Measurements from ENCODE around the gene TSPOAP1.

TSPOAP1 gene, protein sequence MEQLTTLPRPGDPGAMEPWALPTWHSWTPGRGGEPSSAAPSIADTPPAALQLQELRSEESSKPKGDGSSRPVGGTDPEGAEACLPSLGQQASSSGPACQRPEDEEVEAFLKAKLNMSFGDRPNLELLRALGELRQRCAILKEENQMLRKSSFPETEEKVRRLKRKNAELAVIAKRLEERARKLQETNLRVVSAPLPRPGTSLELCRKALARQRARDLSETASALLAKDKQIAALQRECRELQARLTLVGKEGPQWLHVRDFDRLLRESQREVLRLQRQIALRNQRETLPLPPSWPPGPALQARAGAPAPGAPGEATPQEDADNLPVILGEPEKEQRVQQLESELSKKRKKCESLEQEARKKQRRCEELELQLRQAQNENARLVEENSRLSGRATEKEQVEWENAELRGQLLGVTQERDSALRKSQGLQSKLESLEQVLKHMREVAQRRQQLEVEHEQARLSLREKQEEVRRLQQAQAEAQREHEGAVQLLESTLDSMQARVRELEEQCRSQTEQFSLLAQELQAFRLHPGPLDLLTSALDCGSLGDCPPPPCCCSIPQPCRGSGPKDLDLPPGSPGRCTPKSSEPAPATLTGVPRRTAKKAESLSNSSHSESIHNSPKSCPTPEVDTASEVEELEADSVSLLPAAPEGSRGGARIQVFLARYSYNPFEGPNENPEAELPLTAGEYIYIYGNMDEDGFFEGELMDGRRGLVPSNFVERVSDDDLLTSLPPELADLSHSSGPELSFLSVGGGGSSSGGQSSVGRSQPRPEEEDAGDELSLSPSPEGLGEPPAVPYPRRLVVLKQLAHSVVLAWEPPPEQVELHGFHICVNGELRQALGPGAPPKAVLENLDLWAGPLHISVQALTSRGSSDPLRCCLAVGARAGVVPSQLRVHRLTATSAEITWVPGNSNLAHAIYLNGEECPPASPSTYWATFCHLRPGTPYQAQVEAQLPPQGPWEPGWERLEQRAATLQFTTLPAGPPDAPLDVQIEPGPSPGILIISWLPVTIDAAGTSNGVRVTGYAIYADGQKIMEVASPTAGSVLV (N-terminal part only)

DNA sequence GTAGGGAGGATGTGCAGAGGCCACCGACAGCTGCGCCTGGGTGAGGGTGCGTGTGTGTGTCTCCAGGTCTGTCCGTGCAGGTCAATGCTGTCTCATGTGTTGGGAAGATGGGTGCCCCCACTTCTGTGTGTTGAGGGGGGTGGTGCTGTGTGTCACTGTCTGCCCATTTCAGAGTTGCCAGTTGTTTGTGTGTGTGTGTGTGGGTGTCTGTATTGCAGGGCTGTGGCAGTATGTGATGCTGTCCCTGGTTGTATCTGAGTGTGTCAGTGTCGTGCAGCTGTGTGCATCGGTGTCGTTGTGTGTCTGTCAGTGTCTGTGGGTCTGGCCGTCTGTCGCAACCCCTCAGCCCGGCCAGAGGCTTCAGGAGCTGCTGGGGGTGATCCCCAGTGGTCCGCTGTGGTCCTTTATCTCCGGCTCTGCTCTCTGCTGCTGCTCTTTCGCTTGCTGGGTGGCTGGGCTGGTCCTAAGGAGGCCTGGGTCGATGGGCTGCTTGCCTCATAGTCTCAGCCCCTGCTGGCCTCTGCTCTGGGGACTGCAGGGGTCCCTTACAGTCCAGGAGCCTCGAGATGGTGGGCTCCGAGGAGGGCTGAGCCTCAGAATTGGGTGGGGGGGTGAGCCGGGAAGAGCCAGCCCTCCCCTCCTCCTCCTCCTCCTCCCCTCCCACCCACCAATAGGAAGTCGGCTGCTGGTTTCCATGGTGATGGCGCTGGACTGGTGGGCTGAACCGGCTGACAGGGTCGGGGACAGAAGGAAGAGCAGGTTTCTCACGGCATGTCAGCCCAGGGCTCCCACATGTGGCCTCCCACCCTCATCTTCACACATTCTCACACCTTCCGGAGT, at the start of gene TSPOAP1:
Gene TSPOAP1 (minus strand): TSS at position 601 of the 840 bp plus-strand sequence. CDS start 875 bp downstream, outside the sequence.
- DNase-seq (ENCODE audit: low read depth) = no peak

DNA sequence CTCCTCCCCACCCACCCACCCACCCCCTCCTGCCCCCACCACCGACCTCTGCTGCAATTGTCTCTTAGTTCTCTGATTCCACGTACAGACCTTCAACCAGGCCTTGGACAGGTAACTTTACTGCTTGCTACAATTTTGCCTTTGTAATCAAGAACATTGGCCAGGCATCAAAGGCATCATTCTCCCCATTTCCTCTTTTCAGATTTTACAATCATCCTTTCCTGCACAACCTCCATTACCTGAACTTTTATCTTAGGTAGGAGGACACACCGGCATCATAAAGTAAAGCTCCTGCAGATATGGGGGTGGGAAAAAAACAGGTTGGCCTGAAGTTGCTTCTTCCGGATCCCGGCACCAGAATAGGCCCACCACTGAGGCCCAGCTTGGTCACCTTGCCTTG, 49.1 kb upstream of the TSPOAP1 start:
- no peak for DNase-seq (ENCODE audit: low read depth)

DNA sequence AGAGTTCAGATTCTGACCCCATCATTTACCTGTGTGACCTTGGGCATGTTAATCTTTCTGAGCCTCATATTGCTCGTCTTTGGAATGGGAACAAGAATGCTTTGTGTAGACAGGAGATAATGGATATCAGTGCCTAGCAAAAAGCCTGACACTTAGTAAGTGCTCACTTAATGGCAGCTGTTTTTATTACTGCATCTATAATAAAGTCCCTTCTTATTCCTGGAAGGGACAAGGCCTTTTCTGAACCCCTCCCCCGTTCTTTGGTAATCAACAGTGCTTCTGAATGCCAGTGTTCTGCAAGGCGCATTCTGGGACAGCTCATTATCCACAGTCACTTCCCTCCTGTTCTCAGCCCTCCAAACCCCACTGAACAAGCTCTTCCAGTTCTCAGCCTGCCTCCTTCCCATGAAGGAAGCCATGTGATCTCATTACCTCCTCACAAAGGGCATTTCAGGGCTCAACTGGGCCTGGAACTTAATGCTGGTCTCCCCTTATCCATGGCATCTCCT, 48.6 kb upstream of the TSPOAP1 start:
- no peak for DNase-seq (ENCODE audit: low read depth)

DNA sequence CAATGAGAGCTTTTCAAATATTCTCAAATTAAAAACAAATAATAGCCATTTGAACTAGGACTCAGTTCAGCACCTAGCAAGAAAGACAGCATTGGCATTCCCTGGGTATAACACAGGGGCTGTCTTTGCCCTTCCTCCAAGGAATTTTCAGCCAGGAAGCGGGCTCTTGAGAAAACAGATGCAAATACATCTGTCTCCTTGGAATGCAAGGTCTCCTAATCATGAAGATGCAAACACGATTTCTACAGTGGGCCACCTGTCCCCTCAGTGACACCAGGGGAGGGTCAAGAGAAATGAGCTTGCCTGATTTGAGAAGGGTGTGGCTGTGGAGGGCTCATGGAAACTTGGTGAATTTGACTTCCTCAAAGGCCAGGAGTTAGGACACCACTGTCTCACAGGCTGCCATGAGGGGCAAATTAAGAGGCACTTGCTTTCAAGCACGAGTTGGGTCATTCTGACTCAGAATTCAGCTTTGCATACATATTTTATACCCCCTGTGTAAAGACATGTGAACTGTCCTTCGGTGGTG, 47.9 kb upstream of the TSPOAP1 start:
- no peak for DNase-seq (ENCODE audit: low read depth)

- no peak for DNase-seq (ENCODE audit: low read depth)
These were observed 47.2 kb upstream of the TSPOAP1 start for GRCh38 chr17:58375811-58376210.

- DNase-seq (ENCODE audit: low read depth) = no peak
These were observed 46.7 kb upstream of the TSPOAP1 start for GRCh38 chr17:58375256-58375655.

- DNase-seq (ENCODE audit: low read depth) = no peak
These were observed 45.3 kb upstream of the TSPOAP1 start for GRCh38 chr17:58373923-58374322.

DNA sequence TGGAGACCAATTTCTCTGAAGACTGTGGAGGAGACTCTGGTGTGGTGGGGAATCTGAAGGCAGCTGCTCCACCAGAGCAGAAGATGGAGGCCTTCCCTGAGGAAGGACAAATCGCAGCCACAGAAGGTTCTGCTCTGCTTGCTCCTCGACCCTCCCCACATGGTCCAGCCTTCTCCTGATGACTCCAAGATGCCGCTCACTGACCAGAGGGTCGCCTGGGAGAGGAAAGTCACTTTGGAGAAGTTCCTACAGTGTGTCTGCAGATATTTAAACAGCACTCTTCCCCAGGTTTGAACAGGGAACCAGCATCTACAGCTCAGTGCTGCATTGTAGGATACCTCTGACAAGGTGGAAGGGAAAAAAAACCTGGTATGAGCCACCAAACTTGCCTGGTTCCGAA, 44.4 kb upstream of the TSPOAP1 start:
- DNase-seq (ENCODE audit: low read depth) = no peak

GRCh38 chr17:58371300-58371950, 42.8 kb upstream of the TSPOAP1 start:
- no peak for DNase-seq (ENCODE audit: low read depth)

GRCh38 chr17:58370716-58371115, 42.1 kb upstream of the TSPOAP1 start:
- DNase-seq (ENCODE audit: low read depth) = no peak

DNA sequence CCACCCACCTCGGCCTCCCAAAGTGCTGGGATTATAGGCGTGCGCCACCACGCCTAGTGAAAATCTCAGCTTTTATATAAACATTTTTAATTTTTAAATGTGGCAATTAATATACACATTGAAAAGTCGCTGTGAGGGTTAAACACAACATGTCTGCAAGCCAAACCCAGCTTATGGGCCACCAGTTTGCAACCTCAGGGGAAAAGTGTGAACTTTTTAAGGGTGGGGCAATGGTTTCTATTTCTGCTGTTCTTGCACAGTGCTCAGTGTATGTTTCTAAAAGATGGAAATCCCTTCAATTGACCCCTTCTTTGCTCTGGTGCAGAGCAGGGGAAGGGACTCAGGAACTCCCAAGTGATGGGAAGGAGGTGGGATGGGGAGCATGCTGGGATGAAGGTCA, 41.7 kb upstream of the TSPOAP1 start:
- no peak for DNase-seq (ENCODE audit: low read depth)

- no peak for DNase-seq (ENCODE audit: low read depth)
These were observed 40.8 kb upstream of the TSPOAP1 start for GRCh38 chr17:58369214-58370031.

DNA sequence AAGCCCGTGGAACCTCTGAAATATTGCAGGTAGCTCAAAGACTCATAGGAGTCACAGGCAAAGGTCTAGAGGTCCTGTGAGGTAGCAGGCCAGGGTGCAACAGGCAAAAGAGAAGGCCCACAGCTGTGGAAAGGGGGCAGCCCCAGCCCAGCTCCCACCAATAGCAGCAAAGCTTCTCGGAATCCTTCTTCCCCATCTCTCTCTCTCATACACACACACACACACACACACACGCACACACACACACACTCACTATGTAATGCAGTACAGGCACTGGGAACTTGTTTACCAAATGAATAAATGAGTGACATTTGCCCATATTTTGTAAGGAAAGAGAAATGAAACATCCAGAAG, 40.2 kb upstream of the TSPOAP1 start:
- no peak for DNase-seq (ENCODE audit: low read depth)

DNA sequence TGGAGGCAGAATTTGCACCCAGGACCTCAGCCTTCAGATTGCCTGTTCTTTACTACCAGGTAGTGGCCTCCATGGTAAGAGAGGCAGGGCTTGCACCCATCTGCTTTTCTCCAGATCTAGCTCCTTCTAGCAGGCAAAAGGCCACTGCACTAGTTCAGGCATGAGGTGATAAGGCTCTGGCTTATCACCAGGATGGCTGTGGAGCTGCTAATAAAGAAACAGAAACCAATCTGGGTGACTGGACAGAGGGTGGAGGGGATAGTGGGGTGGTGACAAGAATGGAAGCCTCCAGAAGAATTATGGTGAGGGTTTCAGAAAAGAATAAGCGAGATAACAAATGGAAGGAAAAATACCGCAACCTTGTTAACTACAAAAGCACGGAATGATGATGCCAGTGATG, 38.9 kb upstream of the TSPOAP1 start:
- DNase-seq (ENCODE audit: low read depth) = no peak

GRCh38 chr17:58365980-58366595, 37.5 kb upstream of the TSPOAP1 start:
- DNase-seq (ENCODE audit: low read depth) = no peak

- DNase-seq (ENCODE audit: low read depth) = no peak
These were observed 36.8 kb upstream of the TSPOAP1 start for GRCh38 chr17:58365185-58365979.

DNA sequence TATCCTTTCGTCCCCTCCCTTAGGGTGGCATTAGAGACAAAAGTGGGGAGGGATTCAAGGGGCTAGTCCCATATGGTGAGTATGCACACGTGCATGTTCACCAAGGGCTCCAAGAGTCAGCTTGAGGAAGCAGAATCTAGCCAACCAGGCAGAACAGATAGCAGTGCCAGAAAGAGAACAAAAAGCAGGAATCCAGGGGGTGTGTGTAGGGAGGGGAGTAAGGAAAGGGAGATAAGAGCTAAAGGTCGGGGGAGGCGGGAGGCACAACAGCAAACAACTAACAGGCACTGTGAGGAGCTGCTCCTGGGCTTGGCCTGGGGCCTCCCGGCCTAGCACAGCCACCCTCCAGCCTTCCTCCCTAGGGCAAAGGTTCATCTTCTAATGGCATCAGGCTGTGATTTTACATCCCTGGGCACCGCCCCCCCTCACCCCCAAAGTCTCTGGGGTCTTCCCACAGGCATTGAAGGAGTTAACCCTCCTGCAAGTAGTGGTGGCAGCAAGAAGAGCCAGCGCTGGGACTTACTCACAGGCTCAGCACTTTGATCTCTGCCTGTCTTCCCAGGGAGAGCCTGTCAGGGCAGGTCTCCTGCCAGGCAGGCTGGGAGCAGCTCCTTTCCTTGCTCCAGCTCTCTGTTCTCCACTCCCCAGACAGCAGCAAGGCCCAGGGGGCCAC, 35.8 kb upstream of the TSPOAP1 start:
- no peak for DNase-seq (ENCODE audit: low read depth)

Measured in GM04504 (cell line).